Panc1 (cell line): ENCODE results near the gene TFDP2.

Experiments
- POLR2AphosphoS5 ChIP-seq: IDR thresholded peaks from 2 replicates; pipeline ENCODE4 v1.6.1; 2012; ENCODE audit warnings: mild to moderate bottlenecking, low read depth, low read length, moderate library complexity
- SIN3A ChIP-seq: IDR thresholded peaks from 2 replicates; pipeline ENCODE4 v1.6.1; 2012; ENCODE audit warnings: low read depth, mild to moderate bottlenecking, low read length, moderate library complexity, borderline replicate concordance; ENCODE audit not compliant: insufficient read depth
- TCF7L2 ChIP-seq: IDR thresholded peaks from 2 replicates; pipeline ENCODE4 v1.6.1; 2011; ENCODE audit warnings: mild to moderate bottlenecking, low read depth, low read length, inconsistent platforms
- TF ChIP-seq, protein P1 (sequence below): fragments of 450-650 bp; IDR thresholded peaks from 2 replicates; pipeline ENCODE4 v1.5.1; 2017; ENCODE audit warnings: mild to moderate bottlenecking
- TF ChIP-seq, protein P2 (sequence below), 2 experiments: IDR thresholded peaks; 2 replicates each; pipeline ENCODE4 v1.6.1; 2011 to 2012; ENCODE audit warnings: low read depth in 2 of 2, control low read depth in 1 of 2, low read length in 1 of 2, mild to moderate bottlenecking in 1 of 2, moderate library complexity in 1 of 2; ENCODE audit not compliant: insufficient read depth in 1 of 2

DNA sequence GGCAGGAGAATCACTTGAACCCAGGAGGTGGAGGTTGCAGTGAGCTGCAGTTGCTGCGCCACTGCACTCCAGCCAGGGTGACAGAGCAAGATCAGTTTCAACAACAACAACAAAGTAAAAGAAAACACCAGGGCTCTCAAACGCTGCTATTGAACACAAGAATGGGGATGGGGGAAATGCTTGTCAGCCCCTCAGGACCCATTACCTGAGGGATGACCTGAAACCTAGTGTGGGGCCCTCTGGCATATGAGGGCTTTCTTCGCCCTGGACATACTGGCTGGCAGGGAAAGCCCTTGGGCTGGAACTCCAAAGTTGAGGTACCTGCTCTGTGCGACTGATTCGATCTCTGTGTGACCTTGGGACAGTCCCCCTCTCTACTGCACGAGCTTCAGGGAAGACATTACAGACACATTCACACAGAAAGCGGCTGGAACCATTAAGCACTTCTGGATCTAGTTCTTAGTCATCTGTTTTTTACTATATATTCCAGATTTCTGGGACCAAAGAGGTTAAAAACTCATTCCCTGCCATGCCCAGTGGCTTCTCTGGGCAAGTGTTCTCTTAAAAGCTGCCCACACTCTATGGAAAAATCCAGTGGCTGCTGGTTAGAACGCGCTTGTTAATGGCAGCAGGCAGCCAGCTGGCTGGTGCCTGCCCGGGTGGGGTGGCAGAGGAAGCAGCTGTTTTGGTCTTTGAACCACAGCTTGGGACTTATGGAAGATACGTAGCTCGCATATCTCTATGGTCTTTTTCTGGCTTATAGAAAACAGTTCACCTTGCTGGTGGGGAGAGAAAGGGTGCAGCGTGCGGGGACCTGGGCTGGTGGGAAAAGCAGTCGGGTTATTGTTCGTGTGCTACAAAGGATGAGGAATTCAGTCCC is 215.7 kb downstream of the TFDP2 start:
- TF ChIP-seq, protein P1, sequence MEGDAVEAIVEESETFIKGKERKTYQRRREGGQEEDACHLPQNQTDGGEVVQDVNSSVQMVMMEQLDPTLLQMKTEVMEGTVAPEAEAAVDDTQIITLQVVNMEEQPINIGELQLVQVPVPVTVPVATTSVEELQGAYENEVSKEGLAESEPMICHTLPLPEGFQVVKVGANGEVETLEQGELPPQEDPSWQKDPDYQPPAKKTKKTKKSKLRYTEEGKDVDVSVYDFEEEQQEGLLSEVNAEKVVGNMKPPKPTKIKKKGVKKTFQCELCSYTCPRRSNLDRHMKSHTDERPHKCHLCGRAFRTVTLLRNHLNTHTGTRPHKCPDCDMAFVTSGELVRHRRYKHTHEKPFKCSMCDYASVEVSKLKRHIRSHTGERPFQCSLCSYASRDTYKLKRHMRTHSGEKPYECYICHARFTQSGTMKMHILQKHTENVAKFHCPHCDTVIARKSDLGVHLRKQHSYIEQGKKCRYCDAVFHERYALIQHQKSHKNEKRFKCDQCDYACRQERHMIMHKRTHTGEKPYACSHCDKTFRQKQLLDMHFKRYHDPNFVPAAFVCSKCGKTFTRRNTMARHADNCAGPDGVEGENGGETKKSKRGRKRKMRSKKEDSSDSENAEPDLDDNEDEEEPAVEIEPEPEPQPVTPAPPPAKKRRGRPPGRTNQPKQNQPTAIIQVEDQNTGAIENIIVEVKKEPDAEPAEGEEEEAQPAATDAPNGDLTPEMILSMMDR = no peak
- TF ChIP-seq SIN3A = no peak
- no peak for TF ChIP-seq POLR2AphosphoS5
- no peak for TF ChIP-seq TCF7L2
- TF ChIP-seq, protein P2, sequence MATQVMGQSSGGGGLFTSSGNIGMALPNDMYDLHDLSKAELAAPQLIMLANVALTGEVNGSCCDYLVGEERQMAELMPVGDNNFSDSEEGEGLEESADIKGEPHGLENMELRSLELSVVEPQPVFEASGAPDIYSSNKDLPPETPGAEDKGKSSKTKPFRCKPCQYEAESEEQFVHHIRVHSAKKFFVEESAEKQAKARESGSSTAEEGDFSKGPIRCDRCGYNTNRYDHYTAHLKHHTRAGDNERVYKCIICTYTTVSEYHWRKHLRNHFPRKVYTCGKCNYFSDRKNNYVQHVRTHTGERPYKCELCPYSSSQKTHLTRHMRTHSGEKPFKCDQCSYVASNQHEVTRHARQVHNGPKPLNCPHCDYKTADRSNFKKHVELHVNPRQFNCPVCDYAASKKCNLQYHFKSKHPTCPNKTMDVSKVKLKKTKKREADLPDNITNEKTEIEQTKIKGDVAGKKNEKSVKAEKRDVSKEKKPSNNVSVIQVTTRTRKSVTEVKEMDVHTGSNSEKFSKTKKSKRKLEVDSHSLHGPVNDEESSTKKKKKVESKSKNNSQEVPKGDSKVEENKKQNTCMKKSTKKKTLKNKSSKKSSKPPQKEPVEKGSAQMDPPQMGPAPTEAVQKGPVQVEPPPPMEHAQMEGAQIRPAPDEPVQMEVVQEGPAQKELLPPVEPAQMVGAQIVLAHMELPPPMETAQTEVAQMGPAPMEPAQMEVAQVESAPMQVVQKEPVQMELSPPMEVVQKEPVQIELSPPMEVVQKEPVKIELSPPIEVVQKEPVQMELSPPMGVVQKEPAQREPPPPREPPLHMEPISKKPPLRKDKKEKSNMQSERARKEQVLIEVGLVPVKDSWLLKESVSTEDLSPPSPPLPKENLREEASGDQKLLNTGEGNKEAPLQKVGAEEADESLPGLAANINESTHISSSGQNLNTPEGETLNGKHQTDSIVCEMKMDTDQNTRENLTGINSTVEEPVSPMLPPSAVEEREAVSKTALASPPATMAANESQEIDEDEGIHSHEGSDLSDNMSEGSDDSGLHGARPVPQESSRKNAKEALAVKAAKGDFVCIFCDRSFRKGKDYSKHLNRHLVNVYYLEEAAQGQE (IDR thresholded peaks at IDR 0.05; ENCODE audit: insufficient read depth in 1 of 2, low read depth in 2 of 2, low read length in 1 of 2) = no peak
